Adrenal gland (tissue), 12 donors: Measurements from ENCODE around the gene RGL3. TPM values are rescaled to one million over a fixed set of nuclear protein-coding genes. Genes with fewer than 3 reads are reported as not detected.
A peak's percentile ranks its signal among the peaks of the same experiment; 100 is the strongest.

ENCODE experiments used
- DNase-seq, 7 donors: peaks; one replicate each; pipeline ENCODE4 v3.0.0-alpha.2; 2019 to 2020
- H3K27ac ChIP-seq, 5 donors: fragments of 200-600 bp; sonication (generic) in 4 of 5; 1 replicate in 3 of 5; 2 replicates in 2 of 5; pipeline versions ENCODE4 v1.5.1 to v1.8.0; 2016 to 2020; ENCODE audit warnings: mild to moderate bottlenecking in 1 of 5
- H3K27me3 ChIP-seq: fragments of 200-600 bp; 2 replicates; pipeline ENCODE4 v1.8.0; 2021
- H3K36me3 ChIP-seq, 2 donors: fragments of 200-600 bp; replicated peaks in 1 of 2; 1 replicate in 1 of 2; 2 replicates in 1 of 2; pipeline versions ENCODE4 v1.5.1 to v1.8.0; 2018 to 2022
- H3K4me1 ChIP-seq, 2 donors: fragments of 200-600 bp; replicated peaks in 1 of 2; 1 replicate in 1 of 2; 2 replicates in 1 of 2; pipeline versions ENCODE4 v1.5.1 to v1.8.0; 2018 to 2021
- H3K4me3 ChIP-seq, 4 donors: fragments of 200-600 bp; sonication (generic) in 3 of 4; one replicate each; pipeline ENCODE4 v1.5.1; 2016 to 2018
- H3K9me3 ChIP-seq, 3 donors: fragments of 200-600 bp; sonication (generic) in 1 of 3; replicated peaks in 1 of 3; 1 replicate in 2 of 3; 2 replicates in 1 of 3; pipeline versions ENCODE4 v1.5.1 to v1.8.0; 2016 to 2021
- CTCF ChIP-seq, 6 experiments: fragments of 450-650 bp in 4 of 6; fragments of 200-600 bp in 2 of 6; sonication (generic) in 1 of 6; IDR thresholded peaks; 1 replicate in 5 of 6; 2 replicates in 1 of 6; pipeline versions ENCODE4 v1.5.1 to v1.8.0; 2016 to 2021; ENCODE audit warnings: antibody characterized with exemption in 6 of 6, mild to moderate bottlenecking in 2 of 6, moderate library complexity in 1 of 6
- POLR2A ChIP-seq, 2 donors: fragments of 450-650 bp; IDR thresholded peaks; one replicate each; pipeline ENCODE4 v1.6.1; 2017; ENCODE audit warnings: antibody characterized with exemption in 2 of 2, mild to moderate bottlenecking in 2 of 2, moderate library complexity in 1 of 2
- WGBS, 4 donors: extraction: QIAGEN DNeasy Blood & Tissue Kit in 2 of 4; methylation state at CpG; one replicate each; pipeline versions ENCODE4 v1.1.5 to v1.1.7; 2013 to 2017; 5-methylcytosine and 5-hydroxymethylcytosine counted together
- intact Hi-C, 2 donors: fragments of 100-400 bp; cut with DNase I; formaldehyde crosslinking; loops; one replicate each; pipeline versions ENCODE4 v1.14.1 to v1.15.0; 2022 to 2023
- polyA plus RNA-seq, 3 donors: library from polyadenylated mRNA; stranded (reverse); fragments of 200-250 nt in 2 of 3; fragments of 350-450 nt in 1 of 3; fragmentation: Illumina TruSeq in 1 of 3; extraction: RNeasy Lipid Tissue Mini Kit (QIAGEN cat#74804) in 1 of 3; gene quantifications; one replicate each; pipeline ENCODE4 v1.2.3, GENCODE V29; 2013 to 2014
- total RNA-seq, 9 donors: library from RNA; depleted of rRNA in 4 of 9; stranded (reverse); fragments of >200 nt in 4 of 9; fragments of 120-200 nt in 1 of 9; fragmentation: NEBNext Ultra II Directional in 1 of 9; extraction: Animal tissue kit (Norgen Biotek cat#: 25700) in 1 of 9; gene quantifications; one replicate each; pipeline versions ENCODE4 v1.1.0 to v1.2.4, GENCODE V29; 2013 to 2023
- donor health status: healthy with polysubstance abuse.
- donor health status: Bipolar disorder and iron deficiency.
- donor health status: DM: yes; HTN: yes; CAD: no.
- donor health status: DM: no; HTN: no; CAD: no.
- donor health status: DM: no; HTN: no; CAD: no.
- donor health status: DM: yes; HTN: yes; CAD: no.

Gene RGL3
- total and polyA plus RNA-seq, 12 donors: 10.3 to 207 (median 36.1) TPM

GRCh38 chr19:11444059-11444458, 24.9 kb upstream of the RGL3 start:
- Histone ChIP-seq H3K4me3 (no peak overlapping the region), H3K36me3 (peaks cover 0 to 91% of the 10 kb centered on the region in 2 donors), H3K9me3 (no peaks in the 10 kb centered on the region), H3K27ac (no peak overlapping the region), H3K27me3 (no peaks in the 10 kb centered on the region), H3K4me1 (no peaks in the 10 kb centered on the region)
- no peak for TF ChIP-seq CTCF (IDR thresholded peaks at IDR 0.05)
- TF ChIP-seq POLR2A (IDR thresholded peaks at IDR 0.05): no peak
- 63 to 73% (median 68%) methylated on average over 2 to 5 of the region's 5 CpGs for WGBS, 4 donors
- intact Hi-C loops: loop anchor here in 1 of 2 donors (10.0 kb wide), 1 partner anchor 149 kb away; the partner anchor contains the start of gene TSPAN16
- DNase-seq: no peak

GRCh38 chr19:11437955-11438354, 18.8 kb upstream of the RGL3 start:
- DNase-seq: no peak
- TF ChIP-seq CTCF (IDR thresholded peaks at IDR 0.05): no peak
- intact Hi-C loops: no loop called here
- 85 to 97% (median 91%) methylated on average over 9 of the region's 9 CpGs for WGBS, 4 donors
- Histone ChIP-seq H3K4me3 (no peak overlapping the region), H3K9me3 (no peaks in the 10 kb centered on the region), H3K27me3 (no peaks in the 10 kb centered on the region), H3K36me3 (peaks cover 0 to 65% of the 10 kb centered on the region in 2 donors), H3K27ac (no peak overlapping the region), H3K4me1 (peaks cover 12 to 17% of the 10 kb centered on the region in 2 donors)

GRCh38 chr19:11435833-11436313, 16.8 kb upstream of the RGL3 start:
- 0 to 5% (median 2%) methylated on average over 8 to 21 of the region's 21 CpGs for WGBS, 4 donors
- no peaks in the 10 kb centered on the region for H3K9me3 ChIP-seq
- peak overlapping the region in 3 of 4 donors; percentile 4 to 81 (median 78) for H3K4me3 ChIP-seq
- no peak for TF ChIP-seq POLR2A (IDR thresholded peaks at IDR 0.05)
- TF ChIP-seq CTCF (IDR thresholded peaks at IDR 0.05): peak in 1 of 6 experiments; percentile 9
- peaks cover 0 to 44% of the 10 kb centered on the region in 2 donors for H3K36me3 ChIP-seq
- intact Hi-C loops: no loop called here
- peak overlapping the region in 3 of 5 donors; percentile 57 to 87 (median 87) for H3K27ac ChIP-seq
- H3K27me3 ChIP-seq: no peaks in the 10 kb centered on the region
- peak in 2 of 7 donors; percentile 36 to 52 for DNase-seq
- peaks cover 12 to 17% of the 10 kb centered on the region in 2 donors for H3K4me1 ChIP-seq

- H3K27ac ChIP-seq: peak within 1 kb of the TSS in 4 of 5 donors; percentile 57 to 87 (median 72)
- DNase-seq: peak; percentile 99 to 100 (median 100)
- intact Hi-C loops: no loop called here
- H3K9me3 ChIP-seq: no peaks in the 10 kb centered on the region
- TF ChIP-seq CTCF (IDR thresholded peaks at IDR 0.05): peak; percentile 89 to 99 (median 98)
- TF ChIP-seq POLR2A (IDR thresholded peaks at IDR 0.05): peak in 1 of 2 donors; percentile 34
- no peaks in the 10 kb centered on the region for H3K27me3 ChIP-seq
- H3K36me3 ChIP-seq: peaks cover 0 to 39% of the 10 kb centered on the region in 2 donors
- peak within 1 kb of the TSS in 3 of 4 donors; percentile 4 to 81 (median 78) for H3K4me3 ChIP-seq
- WGBS, 4 donors: 0 to 1% (median 0%) methylated on average over 1 to 53 of the region's 53 CpGs
- H3K4me1 ChIP-seq: peaks cover 12 to 17% of the 10 kb centered on the region in 2 donors
Measured at GRCh38 chr19:11435057-11435832, 16.1 kb upstream of the RGL3 start, which contains the start of the genes ODAD3 and PRKCSH. Gene ODAD3, minus strand, starts transcription at chr19:11435121. Its CDS starts 105 bp downstream, at chr19:11435016. Gene PRKCSH, plus strand, starts transcription at chr19:11435635. Its CDS starts 483 bp downstream, at chr19:11436118.
